Ishikawa (cell line): ENCODE results near the gene SULT4A1.

ENCODE experiments used
- TAF1 ChIP-seq: IDR thresholded peaks from 2 replicates; pipeline ENCODE4 v1.6.1; 2012; ENCODE audit warnings: low read depth, mild to moderate bottlenecking
- TF ChIP-seq, protein P1 (sequence below): IDR thresholded peaks from 2 replicates; pipeline ENCODE4 v1.6.1; 2012

DNA sequence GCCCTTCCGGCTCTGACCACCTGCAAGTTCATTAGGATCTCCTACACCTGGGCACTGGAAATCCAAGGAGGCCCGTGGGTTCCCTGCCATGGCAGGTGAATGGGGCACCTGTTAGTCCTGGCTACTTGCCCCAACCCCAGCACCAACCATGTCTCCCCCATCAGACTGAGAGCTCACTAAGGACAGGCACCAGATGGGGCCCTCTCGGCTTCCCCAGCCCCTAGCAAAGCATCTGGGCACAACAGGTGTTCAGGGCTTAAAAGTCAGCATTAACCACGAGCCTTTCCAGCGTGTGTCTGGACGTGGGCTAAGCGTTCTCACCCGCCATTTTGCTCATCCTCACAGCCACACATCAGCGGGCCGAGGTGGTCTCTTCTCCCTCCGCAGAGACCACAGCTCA, 2.2 kb downstream of the SULT4A1 start:
- TF ChIP-seq, protein P1, sequence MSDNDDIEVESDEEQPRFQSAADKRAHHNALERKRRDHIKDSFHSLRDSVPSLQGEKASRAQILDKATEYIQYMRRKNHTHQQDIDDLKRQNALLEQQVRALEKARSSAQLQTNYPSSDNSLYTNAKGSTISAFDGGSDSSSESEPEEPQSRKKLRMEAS, result no peak
- TF ChIP-seq TAF1, result no peak
